HepG2 (cell line): ENCODE results near the gene MAP1B. TPM values are rescaled to one million over a fixed set of nuclear protein-coding genes. Genes with fewer than 3 reads are reported as not detected.

Experiments used
- ATAC-seq: fragments of 200-7000 bp; cut with Tn5 transposase; 3 replicates; pipeline ENCODE4 v1.9.1; 2020; ENCODE audit warnings: mild to moderate bottlenecking, moderate library complexity
- BruUV-seq: library from RNA; stranded (reverse); fragments of 400-500 nt; replicated peaks from 2 replicates; lab custom pipeline; 2021; lab: Mats Ljungman, UMichigan
- CTCF ChIA-PET: fragments of 300-600 bp; formaldehyde crosslinking; extraction: SDS; loops from one replicate; lab custom pipeline; 2021; ENCODE audit warnings: low total read pairs, inconsistent platforms, low intra/inter-chr PET ratio; lab: Yijun Ruan, JAX
- POLR2A ChIA-PET: fragments of 350-600 bp; sonication (Branson Sonifier 250); formaldehyde crosslinking; loops from one replicate; lab custom pipeline; 2020; ENCODE audit warnings: antibody characterized with exemption, inconsistent platforms; lab: Yijun Ruan, JAX
- DNase-seq: peaks from one replicate; pipeline ENCODE4 v3.0.0-alpha.2; 2015; ENCODE audit warnings: low spot score
- FAIRE-seq: peaks from 3 replicates; lab custom pipeline; 2011; peaks lifted over from hg19 to GRCh38; lab: Jason Lieb, UNC
- H2AFZ ChIP-seq: one replicate; pipeline ENCODE4 v1.6.1; 2011; ENCODE audit warnings: low read length, inconsistent platforms
- H3K27ac ChIP-seq: fragments of 300-600 bp; 3 replicates; pipeline ENCODE4 v1.8.0; 2011; ENCODE audit warnings: mixed run types, mild to moderate bottlenecking, mixed read lengths, low read length, inconsistent platforms; ENCODE audit not compliant: insufficient read depth; ENCODE audit errors: extremely low read length
- H3K27me3 ChIP-seq, 2 experiments: fragments of 200-600 bp in 1 of 2; 2 replicates in 1 of 2; 3 replicates in 1 of 2; pipeline versions ENCODE4 v1.6.0 to v1.8.0; 2011; ENCODE audit warnings: low read length in 2 of 2, mild to moderate bottlenecking in 2 of 2, moderate library complexity in 2 of 2, inconsistent platforms in 1 of 2; ENCODE audit not compliant: insufficient read depth in 2 of 2, control insufficient read depth in 1 of 2
- H3K36me3 ChIP-seq, 2 experiments: fragments of 200-600 bp in 1 of 2; replicated peaks in 1 of 2; 2 replicates in 1 of 2; 3 replicates in 1 of 2; pipeline versions ENCODE4 v1.5.1 to v1.8.0; 2011; ENCODE audit warnings: low read length in 2 of 2, inconsistent platforms in 1 of 2; ENCODE audit not compliant: insufficient read depth in 2 of 2, control insufficient read depth in 1 of 2
- H3K4me1 ChIP-seq: 2 replicates; pipeline ENCODE4 v1.5.1; 2012; ENCODE audit warnings: low read length, inconsistent platforms; ENCODE audit not compliant: insufficient read depth
- H3K4me2 ChIP-seq: 2 replicates; pipeline ENCODE4 v1.6.0; 2011; ENCODE audit warnings: low read depth, low read length, inconsistent platforms
- H3K4me3 ChIP-seq, 3 experiments: fragments of 200-600 bp in 1 of 3; sonication (generic), shearing (Covaris generic) in 1 of 3; replicated peaks in 1 of 3; 2 replicates each; pipeline ENCODE4 v1.5.1; 2011 to 2016; ENCODE audit warnings: low read length in 3 of 3, inconsistent platforms in 2 of 3, low read depth in 2 of 3, mild to moderate bottlenecking in 2 of 3, control low read depth in 1 of 3, mixed read lengths in 1 of 3; ENCODE audit not compliant: insufficient read depth in 1 of 3
- H3K79me2 ChIP-seq: one replicate; pipeline ENCODE4 v1.6.1; 2011; ENCODE audit warnings: low read length, inconsistent platforms; ENCODE audit not compliant: insufficient read depth
- H3K9ac ChIP-seq: 2 replicates; pipeline ENCODE4 v1.6.0; 2011; ENCODE audit warnings: mild to moderate bottlenecking, low read depth, low read length, inconsistent platforms; ENCODE audit not compliant: insufficient read depth
- H3K9me3 ChIP-seq: 2 replicates; pipeline ENCODE4 v1.5.1; 2012; ENCODE audit warnings: mild to moderate bottlenecking, low read length
- H4K20me1 ChIP-seq: 2 replicates; pipeline ENCODE4 v1.6.0; 2011; ENCODE audit warnings: inconsistent platforms, mild to moderate bottlenecking, low read length, moderate library complexity; ENCODE audit not compliant: insufficient read depth
- ATM ChIP-seq: fragments of 450-650 bp; IDR thresholded peaks from 2 replicates; pipeline ENCODE4 v1.7.1; 2017; ENCODE audit warnings: mild to moderate bottlenecking, borderline replicate concordance
- CHD4 ChIP-seq: fragments of 200-600 bp; sonication (generic); IDR thresholded peaks from 2 replicates; pipeline ENCODE4 v1.7.0; 2017; ENCODE audit warnings: mild to moderate bottlenecking, low read length, borderline replicate concordance
- FOXK1 ChIP-seq: sonication (generic); formaldehyde crosslinking; IDR thresholded peaks from 2 replicates; pipeline ENCODE4 v1.4.0; 2020; ENCODE audit warnings: low read depth, missing genetic modification reagents, borderline replicate concordance
- GRHL1 ChIP-seq: sonication (generic); formaldehyde crosslinking; conservative IDR thresholded peaks from 2 replicates; pipeline ENCODE4 v1.8.0; 2022; ENCODE audit warnings: missing genetic modification reagents
- HDAC1 ChIP-seq: sonication (generic); formaldehyde crosslinking; IDR thresholded peaks from 2 replicates; pipeline ENCODE4 v1.5.1; 2020; ENCODE audit warnings: mild to moderate bottlenecking, missing genetic modification reagents
- POLR2A ChIP-seq, 2 experiments: IDR thresholded peaks; 2 replicates each; pipeline ENCODE4 v1.6.1; 2011; ENCODE audit warnings: low read depth in 2 of 2, low read length in 2 of 2, mild to moderate bottlenecking in 1 of 2, moderate library complexity in 1 of 2; ENCODE audit not compliant: insufficient read depth in 1 of 2
- SMC3 ChIP-seq: IDR thresholded peaks from 2 replicates; pipeline ENCODE4 v1.6.1; 2011; ENCODE audit warnings: low read length, improper control_type of control experiment
- SOX13 ChIP-seq, 3 experiments: fragments of 450-650 bp in 1 of 3; sonication (generic) in 1 of 3; formaldehyde crosslinking in 1 of 3; IDR thresholded peaks in 2 of 3; conservative IDR thresholded peaks in 1 of 3; 2 replicates each; pipeline versions ENCODE4 v1.5.0 to v1.6.1; 2016 to 2020; ENCODE audit warnings: antibody characterized with exemption in 1 of 3, mild to moderate bottlenecking in 1 of 3, missing compliant biosample characterization in 1 of 3, missing genetic modification reagents in 1 of 3, moderate library complexity in 1 of 3
- TBX2 ChIP-seq: sonication (generic); formaldehyde crosslinking; IDR thresholded peaks from 2 replicates; pipeline ENCODE4 v1.5.0; 2020; ENCODE audit warnings: missing genetic modification reagents, mild to moderate bottlenecking, borderline replicate concordance
- ZBTB7A ChIP-seq: sonication (generic); formaldehyde crosslinking; IDR thresholded peaks from 2 replicates; pipeline ENCODE4 v1.8.0; 2022; ENCODE audit warnings: mild to moderate bottlenecking, missing genetic modification reagents
- ZMAT3 ChIP-seq: sonication (generic); formaldehyde crosslinking; conservative IDR thresholded peaks from 2 replicates; pipeline ENCODE4 v1.7.0; 2021; ENCODE audit warnings: missing genetic modification reagents
- ZNF354B ChIP-seq: sonication (generic); formaldehyde crosslinking; IDR thresholded peaks from 2 replicates; pipeline ENCODE4 v1.8.0; 2022; ENCODE audit warnings: mild to moderate bottlenecking, missing genetic modification reagents
- ZNF589 ChIP-seq: sonication (generic); formaldehyde crosslinking; conservative IDR thresholded peaks from 2 replicates; pipeline ENCODE4 v1.8.0; 2022; ENCODE audit warnings: mild to moderate bottlenecking, moderate library complexity, missing genetic modification reagents
- WGBS: methylation state at CpG from one replicate; pipeline ENCODE4 v1.1.6; 2017; ENCODE audit warnings: low lambda C conversion rate; 5-methylcytosine and 5-hydroxymethylcytosine counted together
- in situ Hi-C: cut with HindIII; loops from 2 replicates; pipeline ENCODE4 v1.10.0; 2017; ENCODE audit warnings: low pct_unique_long_range_greater_than_20kb; ENCODE audit not compliant: extremely low pct_ligation_motif_present
- intact Hi-C: fragments of 100-400 bp; cut with micrococcal nuclease; formaldehyde crosslinking; loops from one replicate; pipeline ENCODE4 v1.10.0; 2022; ENCODE audit not compliant: unreplicated experiment
- polyA plus RNA-seq, 8 experiments: library from polyadenylated mRNA; depleted of rRNA in 3 of 8; stranded (reverse) in 7 of 8; unstranded in 1 of 8; fragments of >200 nt; fragmentation: Illumina TruSeq in 4 of 8; extraction: Trizol in 4 of 8; gene quantifications; 2 replicates each; pipeline versions ENCODE4 v1.2.1 to v1.2.3, GENCODE V29; 2011 to 2016; ENCODE audit warnings: low read depth in 4 of 8, missing spikeins in 1 of 8, mixed read lengths in 1 of 8; ENCODE audit not compliant: insufficient read depth in 1 of 8
- total RNA-seq, 5 experiments: library from RNA; depleted of rRNA; stranded (reverse); fragments of >200 nt; fragmentation: Illumina TruSeq; extraction: Trizol; gene quantifications; 2 replicates each; pipeline ENCODE4 v1.2.3, GENCODE V29; 2016; ENCODE audit warnings: low read depth in 1 of 5
- TF ChIP-seq, protein P1 (sequence below): sonication (generic); formaldehyde crosslinking; IDR thresholded peaks from 2 replicates; pipeline ENCODE4 v1.8.1; 2022; ENCODE audit warnings: mild to moderate bottlenecking, missing genetic modification reagents
- TF ChIP-seq, protein P2 (sequence below): sonication (generic); formaldehyde crosslinking; IDR thresholded peaks from 2 replicates; pipeline ENCODE4 v1.5.0; 2020; ENCODE audit warnings: missing genetic modification reagents

The MAP1B gene
- total and polyA plus RNA-seq, 2 of the 13 experiments (the other 11 are each of a cell fraction or from before 2014, with no cell fraction given) = 3.3 to 6.2 TPM

DNA sequence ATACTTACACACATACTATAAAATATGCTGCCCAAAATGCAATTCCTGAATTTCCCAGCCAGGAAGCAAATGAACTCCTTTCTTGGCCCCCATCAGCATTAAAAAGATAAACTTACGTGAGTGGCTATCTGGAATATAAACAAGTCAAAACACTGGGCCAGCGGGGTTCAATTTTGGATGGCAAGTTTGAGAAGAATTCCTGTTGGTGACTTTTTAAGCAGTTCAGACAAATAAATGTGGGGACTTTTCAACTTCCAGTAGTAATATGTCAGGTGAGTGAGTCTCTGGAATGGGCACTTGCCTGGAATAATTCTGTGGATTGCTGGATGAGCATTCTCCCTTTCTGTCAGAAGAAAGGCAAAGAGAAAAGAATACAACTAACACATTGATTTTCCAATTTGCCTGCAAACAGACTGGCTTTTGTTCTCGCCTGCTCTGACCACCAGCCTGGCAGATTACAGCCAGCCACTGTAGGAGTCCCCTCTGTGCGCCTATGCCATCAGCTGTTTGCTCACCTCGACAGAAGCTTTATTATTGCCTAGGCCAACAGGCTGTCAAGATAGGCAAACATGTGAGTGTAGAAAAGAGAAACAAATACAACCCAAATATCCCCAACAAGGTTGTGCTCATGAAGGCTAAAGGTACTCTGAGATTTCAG is 134.2 kb downstream of the MAP1B start:
- FAIRE-seq = peak; percentile 79
- TF ChIP-seq TBX2 (peak; percentile 89), CHD4 (no peak), ZNF354B (CRISPR knock-in tag) (no peak), ZMAT3 (CRISPR knock-in tag) (no peak), SMC3 (no peak), FOXK1 (CRISPR knock-in tag) (peak; percentile 30; the same call in 1 of the 2 replicates), HDAC1 (CRISPR knock-in tag) (peak; percentile 85), ATM (no peak), SOX13 (IDR thresholded peaks at IDR 0.05) (peak; percentile 77), SOX13 (CRISPR knock-in tag; conservative IDR thresholded peaks at IDR 0.05 in 1 of 2, IDR thresholded peaks at IDR 0.05 in 1 of 2) (peak in 1 of 2 experiments; percentile 96; a peak in 2 of 4 replicates), GRHL1 (CRISPR knock-in tag) (no peak), ZNF589 (CRISPR knock-in tag) (no peak), ZBTB7A (CRISPR knock-in tag) (no peak), POLR2A (IDR thresholded peaks at IDR 0.05; ENCODE audit: insufficient read depth in 1 of 2, low read depth in 2 of 2, low read length in 2 of 2) (no peak)
- TF ChIP-seq, protein P1, sequence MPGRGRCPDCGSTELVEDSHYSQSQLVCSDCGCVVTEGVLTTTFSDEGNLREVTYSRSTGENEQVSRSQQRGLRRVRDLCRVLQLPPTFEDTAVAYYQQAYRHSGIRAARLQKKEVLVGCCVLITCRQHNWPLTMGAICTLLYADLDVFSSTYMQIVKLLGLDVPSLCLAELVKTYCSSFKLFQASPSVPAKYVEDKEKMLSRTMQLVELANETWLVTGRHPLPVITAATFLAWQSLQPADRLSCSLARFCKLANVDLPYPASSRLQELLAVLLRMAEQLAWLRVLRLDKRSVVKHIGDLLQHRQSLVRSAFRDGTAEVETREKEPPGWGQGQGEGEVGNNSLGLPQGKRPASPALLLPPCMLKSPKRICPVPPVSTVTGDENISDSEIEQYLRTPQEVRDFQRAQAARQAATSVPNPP = no peak
- TF ChIP-seq, protein P2, sequence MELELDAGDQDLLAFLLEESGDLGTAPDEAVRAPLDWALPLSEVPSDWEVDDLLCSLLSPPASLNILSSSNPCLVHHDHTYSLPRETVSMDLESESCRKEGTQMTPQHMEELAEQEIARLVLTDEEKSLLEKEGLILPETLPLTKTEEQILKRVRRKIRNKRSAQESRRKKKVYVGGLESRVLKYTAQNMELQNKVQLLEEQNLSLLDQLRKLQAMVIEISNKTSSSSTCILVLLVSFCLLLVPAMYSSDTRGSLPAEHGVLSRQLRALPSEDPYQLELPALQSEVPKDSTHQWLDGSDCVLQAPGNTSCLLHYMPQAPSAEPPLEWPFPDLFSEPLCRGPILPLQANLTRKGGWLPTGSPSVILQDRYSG = no peak

More for the DNA sequence above, 134.2 kb downstream of the MAP1B start:
- Histone ChIP-seq H3K9ac (no peak overlapping the region; the same call in 1 of the 2 replicates), H2AFZ (no peak overlapping the region), H3K4me3 (no peak overlapping the region), H4K20me1 (peaks cover 4% of the 10 kb centered on the region; the same call in 1 of the 2 replicates), H3K27ac (peak overlapping the region; percentile 61), H3K27me3 (no peaks in the 10 kb centered on the region), H3K36me3 (peaks cover 7 to 16% of the 10 kb centered on the region in 2 experiments), H3K79me2 (peaks cover 10% of the 10 kb centered on the region), H3K4me2 (peak overlapping the region; percentile 48), H3K4me1 (peaks cover 62% of the 10 kb centered on the region), H3K9me3 (no peaks in the 10 kb centered on the region)
- CTCF ChIA-PET = no interaction called here
- peak; percentile 91 for DNase-seq
- in situ Hi-C loops (no loop called here), intact Hi-C loops (loop anchor here (2.0 kb wide), 1 partner anchor 67 kb away; no protein-coding TSS in a partner anchor)
- no TSS peak for BruUV-seq
- WGBS = 35% methylated on average over 5 of the region's 5 CpGs
- POLR2A ChIA-PET = interaction anchor here (1.6 to 2.0 kb wide), 2 partner anchors 66 to 78 kb away, joined by 5 to 8 read pairs; partner anchors contain the start of genes MRPS27 and PTCD2
- ATAC-seq = peak; percentile 99
